IPS DF 6.9 (cell line): Measurements from ENCODE around the gene GATD1.
A peak's percentile ranks its signal among the peaks of the same experiment; 100 is the strongest.

Source experiments
- DNase-seq: peaks from one replicate; pipeline ENCODE4 v3.0.0-alpha.2; 2013; ENCODE audit warnings: low read depth, low spot score
- H3K27ac ChIP-seq: one replicate; pipeline ENCODE4 v1.5.1; 2013; ENCODE audit warnings: low read length, control low read depth
- H3K27me3 ChIP-seq: 2 replicates; pipeline ENCODE4 v1.6.1; 2013; ENCODE audit warnings: mild to moderate bottlenecking, low read length; ENCODE audit not compliant: control insufficient read depth, insufficient read depth
- H3K36me3 ChIP-seq: 2 replicates; pipeline ENCODE4 v1.6.1; 2013; ENCODE audit warnings: low read length; ENCODE audit not compliant: control insufficient read depth, insufficient read depth
- H3K4me1 ChIP-seq: 2 replicates; pipeline ENCODE4 v1.6.1; 2013; ENCODE audit warnings: low read length; ENCODE audit not compliant: control insufficient read depth, insufficient read depth
- H3K4me3 ChIP-seq: 2 replicates; pipeline ENCODE4 v1.5.1; 2013; ENCODE audit warnings: mild to moderate bottlenecking, low read length
- H3K9me3 ChIP-seq: 2 replicates; pipeline ENCODE4 v1.6.1; 2013; ENCODE audit warnings: low read length, inconsistent platforms; ENCODE audit not compliant: control insufficient read depth, insufficient read depth
- WGBS: extraction: QIAGEN DNeasy Blood & Tissue Kit; methylation state at CpG from one replicate; pipeline ENCODE4 v1.1.7; 2013; ENCODE audit warnings: mixed read lengths, missing lambda C conversion rate; ENCODE audit not compliant: insufficient read length, insufficient coverage; 5-methylcytosine and 5-hydroxymethylcytosine counted together

GATD1 gene

GRCh38 chr11:723120-723883, 54.0 kb downstream of the GATD1 start:
- no peaks in the 10 kb centered on the region for H3K27me3 ChIP-seq
- peaks cover 6% of the 10 kb centered on the region for H3K4me1 ChIP-seq
- WGBS, result no CpG with 5 or more reads among the region's 8 CpGs
- H3K9me3 ChIP-seq, result no peaks in the 10 kb centered on the region
- H3K27ac ChIP-seq, result no peak overlapping the region
- no peaks in the 10 kb centered on the region for H3K36me3 ChIP-seq
- DNase-seq, result no peak
- H3K4me3 ChIP-seq, result no peak overlapping the region

GRCh38 chr11:722346-722811, 54.9 kb downstream of the GATD1 start:
- Histone ChIP-seq H3K4me3 (no peak overlapping the region), H3K27me3 (no peaks in the 10 kb centered on the region), H3K9me3 (no peaks in the 10 kb centered on the region), H3K27ac (no peak overlapping the region), H3K4me1 (peaks cover 3% of the 10 kb centered on the region), H3K36me3 (no peaks in the 10 kb centered on the region)
- DNase-seq, result no peak
- no CpG with 5 or more reads among the region's 20 CpGs for WGBS

GRCh38 chr11:721741-722345, 55.4 kb downstream of the GATD1 start:
- Histone ChIP-seq H3K27me3 (no peaks in the 10 kb centered on the region), H3K4me1 (peaks cover 3% of the 10 kb centered on the region), H3K9me3 (no peaks in the 10 kb centered on the region), H3K27ac (no peak overlapping the region), H3K36me3 (no peaks in the 10 kb centered on the region), H3K4me3 (no peak overlapping the region)
- no CpG with 5 or more reads among the region's 33 CpGs for WGBS
- no peak for DNase-seq

GRCh38 chr11:721247-721740, 56.0 kb downstream of the GATD1 start:
- DNase-seq, result no peak
- Histone ChIP-seq H3K9me3 (no peaks in the 10 kb centered on the region), H3K27me3 (no peaks in the 10 kb centered on the region), H3K4me1 (peaks cover 2% of the 10 kb centered on the region; the same call in 1 of the 2 replicates), H3K27ac (no peak overlapping the region), H3K36me3 (no peaks in the 10 kb centered on the region), H3K4me3 (no peak overlapping the region)
- WGBS, result no CpG with 5 or more reads among the region's 28 CpGs

- peaks cover 2% of the 10 kb centered on the region; the same call in 1 of the 2 replicates for H3K4me1 ChIP-seq
- H3K27me3 ChIP-seq, result no peaks in the 10 kb centered on the region
- no peak for DNase-seq
- H3K4me3 ChIP-seq, result peak overlapping the region; percentile 1; the same call in 1 of the 2 replicates
- WGBS, result no CpG with 5 or more reads among the region's 53 CpGs
- no peaks in the 10 kb centered on the region for H3K36me3 ChIP-seq
- H3K27ac ChIP-seq, result no peak overlapping the region
- H3K9me3 ChIP-seq, result no peaks in the 10 kb centered on the region
Measured at GRCh38 chr11:720642-721246, 56.5 kb downstream of the GATD1 start.

GRCh38 chr11:720017-720641, 57.2 kb downstream of the GATD1 start:
- Histone ChIP-seq H3K36me3 (no peaks in the 10 kb centered on the region), H3K27ac (no peak overlapping the region), H3K27me3 (no peaks in the 10 kb centered on the region), H3K4me3 (peak overlapping the region; percentile 1; the same call in 1 of the 2 replicates), H3K4me1 (peaks cover 2% of the 10 kb centered on the region; the same call in 1 of the 2 replicates), H3K9me3 (no peaks in the 10 kb centered on the region)
- WGBS, result no CpG with 5 or more reads among the region's 35 CpGs
- DNase-seq, result no peak

- H3K36me3 ChIP-seq, result no peaks in the 10 kb centered on the region
- no peak for DNase-seq
- no peak overlapping the region for H3K27ac ChIP-seq
- no CpG with 5 or more reads among the region's 34 CpGs for WGBS
- H3K27me3 ChIP-seq, result no peaks in the 10 kb centered on the region
- peaks cover 2% of the 10 kb centered on the region; the same call in 1 of the 2 replicates for H3K4me1 ChIP-seq
- H3K9me3 ChIP-seq, result no peaks in the 10 kb centered on the region
- no peak overlapping the region for H3K4me3 ChIP-seq
Measured at GRCh38 chr11:719214-720016, 57.9 kb downstream of the GATD1 start.
